Measurements from ENCODE around the gene TRAFD1.

Gene TRAFD1

GRCh38 chr12:112159146-112159541 lies 33.8 kb downstream of the TRAFD1 start:
- no peak for DNase-seq

- DNase-seq, result no peak
Observed at GRCh38 chr12:112160611-112161010, 35.3 kb downstream of the TRAFD1 start.

DNA sequence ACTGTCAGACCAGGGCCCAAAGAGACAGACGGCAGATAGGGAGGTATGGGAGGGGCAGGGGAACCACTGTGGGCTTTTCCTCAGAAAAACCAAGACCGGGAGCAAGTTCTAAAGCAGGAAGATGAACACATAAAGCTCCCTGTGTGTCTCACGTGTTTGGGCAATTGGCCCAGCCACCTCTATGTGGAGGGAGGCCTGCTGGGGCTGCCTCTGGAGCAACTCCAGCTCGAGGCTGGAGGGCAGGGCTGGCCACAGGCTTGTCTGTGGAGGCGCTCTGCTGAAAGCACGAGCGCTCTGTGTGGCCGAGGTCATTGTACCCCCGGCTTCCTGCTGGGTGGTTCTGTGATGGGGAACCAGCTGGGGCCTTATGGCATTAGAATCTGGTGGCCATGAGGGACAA lies 36.4 kb downstream of the TRAFD1 start:
- DNase-seq, result no peak

DNA sequence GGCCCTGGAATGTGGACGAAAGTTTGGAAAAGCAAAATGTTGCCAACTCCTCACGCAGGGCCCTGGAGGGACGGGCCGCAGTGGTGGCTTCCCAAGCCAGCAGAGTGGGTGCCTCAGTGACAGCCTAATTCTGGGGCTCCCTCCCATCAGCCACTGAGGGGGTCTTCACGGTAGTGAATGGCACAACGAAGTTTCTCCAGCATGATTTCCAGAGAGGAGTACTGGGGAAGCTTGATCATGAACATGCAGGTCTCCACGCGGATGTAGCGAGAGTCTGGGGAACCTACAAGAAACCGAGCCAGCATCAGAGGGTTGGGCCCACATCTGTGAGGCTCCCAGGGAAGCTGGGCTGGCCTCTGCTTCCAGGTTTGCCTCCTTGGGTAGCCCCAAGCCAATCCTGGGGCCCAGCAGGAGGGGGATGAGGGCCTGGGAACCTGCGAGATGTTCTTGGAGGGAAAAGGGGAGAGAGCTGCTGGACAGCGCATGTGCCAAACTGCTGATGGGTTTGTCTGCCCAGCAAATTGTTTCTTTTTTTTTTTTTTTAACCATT lies 37.0 kb downstream of the TRAFD1 start:
- no peak for DNase-seq

DNA sequence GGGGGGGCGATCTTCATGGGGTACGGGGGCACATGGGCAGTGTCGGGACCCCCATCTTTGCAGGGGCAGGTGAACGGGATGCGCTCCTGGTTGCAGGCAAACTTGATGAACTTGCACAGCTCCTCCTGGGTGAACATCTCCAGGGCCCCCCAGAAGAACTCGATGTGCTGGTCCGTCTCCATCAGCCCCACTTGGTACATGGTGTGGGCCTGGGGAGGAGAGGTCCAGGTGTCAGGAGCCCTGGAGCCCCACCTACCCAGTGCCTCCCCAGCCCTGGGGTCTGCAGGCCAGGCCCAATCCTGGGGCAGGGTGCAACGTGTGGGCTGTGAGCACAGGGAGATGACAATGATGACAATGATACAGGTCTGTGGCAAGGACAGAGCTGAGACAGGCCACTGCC lies 37.7 kb downstream of the TRAFD1 start:
- DNase-seq, result no peak

DNA sequence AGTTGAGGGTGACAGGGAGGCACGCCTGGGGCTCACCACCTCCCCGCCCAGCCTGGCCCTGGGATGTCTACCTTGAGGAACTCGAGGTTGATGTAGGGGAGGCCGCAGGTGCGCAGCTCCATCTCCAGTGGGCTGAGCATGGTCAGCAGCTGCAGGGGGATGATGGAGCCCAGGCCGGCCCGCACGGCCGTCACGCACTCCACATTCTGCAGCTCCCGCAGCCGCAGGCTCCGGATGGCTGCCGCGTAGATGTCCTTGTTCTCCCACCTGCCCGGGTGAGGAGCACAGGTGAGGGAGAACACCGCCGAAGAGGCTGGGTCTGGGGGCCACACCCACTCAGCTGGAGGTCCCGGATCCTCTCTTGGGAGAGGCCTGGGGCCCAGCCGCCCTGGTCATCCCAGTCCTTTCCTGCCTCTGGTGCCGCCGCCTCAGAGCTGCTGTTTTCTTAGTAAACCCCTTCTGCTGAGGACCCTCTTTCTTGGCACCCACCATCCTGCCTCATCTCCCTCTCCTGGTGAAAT lies 38.2 kb downstream of the TRAFD1 start:
- DNase-seq, result no peak

- DNase-seq, result no peak
Observed at GRCh38 chr12:112164011-112164660, 38.8 kb downstream of the TRAFD1 start.

GRCh38 chr12:112165624-112166023 lies 40.3 kb downstream of the TRAFD1 start:
- DNase-seq, result no peak

GRCh38 chr12:112166051-112167015 lies 41.0 kb downstream of the TRAFD1 start:
- no peak for DNase-seq

DNA sequence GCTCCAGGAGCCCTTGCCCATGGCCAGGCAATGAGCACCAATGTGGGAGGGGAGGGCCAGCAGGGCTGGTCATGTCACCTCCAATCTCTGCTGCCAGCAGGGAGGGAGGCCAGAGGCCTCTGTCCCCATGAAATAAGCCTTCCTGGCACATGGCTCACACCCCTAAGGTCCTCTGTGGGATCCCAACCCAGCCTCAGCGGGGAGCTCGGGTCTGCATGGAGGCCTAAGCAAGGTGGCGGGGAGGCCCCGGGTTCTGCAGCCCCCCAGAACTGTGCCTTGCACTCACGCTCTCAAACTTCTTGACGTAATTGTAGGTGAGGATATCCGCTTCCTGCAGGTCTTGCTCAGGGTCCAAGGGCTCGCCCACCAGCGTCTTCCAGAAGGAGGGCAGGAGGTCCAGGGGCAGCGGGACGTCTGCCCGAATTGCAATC lies 41.7 kb downstream of the TRAFD1 start:
- no peak for DNase-seq

DNA sequence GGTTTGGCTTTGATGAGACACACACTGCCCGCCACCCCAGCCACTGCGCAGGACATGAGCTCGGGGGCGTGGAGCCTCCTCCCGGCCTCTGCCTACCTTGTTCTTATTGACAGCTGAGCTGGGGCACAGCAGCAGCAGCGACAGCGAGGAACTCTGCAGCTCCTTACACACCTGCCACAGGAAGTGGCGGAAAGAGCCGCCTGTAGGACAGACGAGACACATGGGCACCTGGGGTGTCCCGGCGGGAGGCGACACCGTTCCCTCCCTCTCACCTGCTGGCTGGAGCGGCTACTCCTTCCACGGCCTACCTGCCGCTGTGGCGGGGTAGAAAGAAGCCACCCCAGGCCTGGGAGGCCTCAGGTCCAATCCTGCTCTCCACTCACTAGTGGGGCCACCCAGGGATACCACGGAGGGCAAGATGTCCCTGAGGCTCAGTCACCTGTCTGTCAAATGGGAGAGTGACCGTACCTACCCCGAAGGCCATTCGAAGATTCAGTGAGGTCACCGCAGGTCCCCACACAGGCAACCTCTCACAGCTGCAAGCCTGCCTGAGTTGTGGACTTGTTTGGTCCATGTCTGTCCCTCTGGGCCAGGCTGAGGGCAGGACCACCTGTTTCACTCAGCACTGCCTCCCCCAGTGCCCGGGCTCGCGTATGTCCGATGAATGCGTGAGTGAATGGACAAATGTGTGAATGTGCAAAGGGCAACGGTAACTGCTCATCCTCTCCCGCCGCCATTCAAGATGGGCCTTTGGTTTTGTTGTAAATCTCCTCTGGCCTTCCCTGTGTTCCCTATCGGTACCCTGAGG lies 42.6 kb downstream of the TRAFD1 start:
- no peak for DNase-seq

- DNase-seq, result no peak
Observed at GRCh38 chr12:112168561-112168971, 43.2 kb downstream of the TRAFD1 start.

DNA sequence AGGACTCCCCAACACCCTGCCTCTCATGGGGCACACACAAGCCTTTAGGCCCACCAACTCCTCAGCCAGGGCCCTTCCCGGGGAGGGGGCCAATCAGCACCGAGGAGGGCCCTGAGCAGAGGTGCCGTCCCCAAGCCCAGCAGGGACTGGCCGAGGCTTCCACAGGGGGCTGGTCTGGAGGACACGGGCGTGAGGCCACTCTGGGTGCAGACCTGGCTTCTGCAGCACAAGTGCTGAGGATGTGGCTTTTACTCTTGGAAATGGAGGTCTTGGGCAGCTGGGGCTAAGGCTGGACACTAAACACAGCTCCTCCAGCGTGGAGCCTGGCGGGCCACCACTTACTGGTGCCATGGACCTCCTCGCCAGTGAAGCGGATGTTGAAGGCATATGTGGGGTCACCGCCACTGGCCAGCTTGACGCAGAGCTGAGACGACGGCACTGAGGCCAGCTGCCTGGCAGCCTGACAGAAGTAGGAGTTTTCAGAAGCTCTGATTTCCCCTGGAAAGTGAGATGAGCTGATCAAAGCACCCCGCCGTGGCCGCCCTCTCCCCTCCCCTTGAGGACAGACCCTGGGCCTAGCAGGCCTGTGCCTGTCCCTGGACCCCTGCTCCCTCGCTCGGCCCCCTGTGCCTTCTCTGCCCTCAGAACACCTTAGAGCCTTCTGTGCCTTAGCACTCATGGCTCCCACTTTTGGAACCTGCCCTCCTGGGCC lies 44.0 kb downstream of the TRAFD1 start:
- no peak for DNase-seq

DNA sequence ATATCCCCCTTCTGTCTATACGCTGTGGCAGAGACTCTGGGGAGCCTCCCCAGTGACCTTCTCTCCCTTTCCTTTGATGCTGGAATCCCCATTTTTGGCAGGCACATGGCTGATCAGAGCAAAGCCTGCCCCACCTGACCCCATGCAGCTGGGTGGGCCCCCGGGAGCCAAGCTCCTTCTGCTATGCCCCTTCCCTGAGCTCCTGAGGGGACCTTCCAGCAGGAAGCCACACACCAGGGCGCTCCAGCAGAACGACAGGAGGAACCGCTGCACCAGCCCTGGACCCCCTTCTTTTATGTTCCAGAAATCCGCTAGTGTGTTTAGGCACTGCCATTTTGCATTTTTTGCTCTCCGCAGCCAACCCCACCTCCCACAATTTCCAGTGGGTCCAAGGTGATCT lies 44.6 kb downstream of the TRAFD1 start:
- no peak for DNase-seq

- DNase-seq, result no peak
Observed at GRCh38 chr12:112170376-112170775, 45.0 kb downstream of the TRAFD1 start.

- DNase-seq, result no peak
Observed at GRCh38 chr12:112170971-112171596, 45.7 kb downstream of the TRAFD1 start.

DNA sequence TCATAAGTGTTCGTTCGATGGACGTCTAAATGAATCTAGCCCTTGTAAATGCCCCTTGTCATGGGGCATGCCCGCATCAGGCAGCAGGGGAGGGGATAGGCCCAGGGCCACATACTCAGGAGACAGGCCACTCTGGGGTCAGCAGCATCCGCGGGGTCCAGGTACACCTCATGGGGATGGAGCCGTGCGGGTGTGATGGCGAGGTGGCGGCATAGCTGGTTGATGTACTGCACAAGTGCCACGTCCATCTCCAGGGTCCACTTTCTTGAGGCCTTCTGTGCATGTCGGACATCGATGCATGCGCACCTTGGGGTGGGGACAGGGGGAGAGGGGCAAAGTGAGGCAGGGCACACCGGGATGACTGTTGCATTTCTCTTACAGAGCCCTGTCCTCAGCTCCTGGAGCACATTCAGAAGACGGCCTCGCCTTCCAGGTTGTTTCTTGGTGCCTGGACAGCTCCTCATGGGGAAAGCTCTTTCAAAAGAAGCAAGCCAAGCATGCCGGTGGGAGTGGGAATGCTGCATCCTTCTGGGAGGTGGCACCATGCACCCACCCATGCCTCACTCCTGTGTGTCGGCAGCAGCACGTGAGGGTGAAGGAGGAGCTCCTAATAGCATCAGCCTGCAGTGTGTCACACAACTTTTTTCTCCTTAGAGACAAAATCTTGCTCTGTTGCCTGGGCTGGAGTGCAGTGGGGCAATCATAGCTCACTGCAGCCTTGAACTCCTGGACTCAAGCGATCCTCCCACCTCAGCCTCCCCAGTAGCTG lies 47.4 kb downstream of the TRAFD1 start:
- DNase-seq, result no peak

DNA sequence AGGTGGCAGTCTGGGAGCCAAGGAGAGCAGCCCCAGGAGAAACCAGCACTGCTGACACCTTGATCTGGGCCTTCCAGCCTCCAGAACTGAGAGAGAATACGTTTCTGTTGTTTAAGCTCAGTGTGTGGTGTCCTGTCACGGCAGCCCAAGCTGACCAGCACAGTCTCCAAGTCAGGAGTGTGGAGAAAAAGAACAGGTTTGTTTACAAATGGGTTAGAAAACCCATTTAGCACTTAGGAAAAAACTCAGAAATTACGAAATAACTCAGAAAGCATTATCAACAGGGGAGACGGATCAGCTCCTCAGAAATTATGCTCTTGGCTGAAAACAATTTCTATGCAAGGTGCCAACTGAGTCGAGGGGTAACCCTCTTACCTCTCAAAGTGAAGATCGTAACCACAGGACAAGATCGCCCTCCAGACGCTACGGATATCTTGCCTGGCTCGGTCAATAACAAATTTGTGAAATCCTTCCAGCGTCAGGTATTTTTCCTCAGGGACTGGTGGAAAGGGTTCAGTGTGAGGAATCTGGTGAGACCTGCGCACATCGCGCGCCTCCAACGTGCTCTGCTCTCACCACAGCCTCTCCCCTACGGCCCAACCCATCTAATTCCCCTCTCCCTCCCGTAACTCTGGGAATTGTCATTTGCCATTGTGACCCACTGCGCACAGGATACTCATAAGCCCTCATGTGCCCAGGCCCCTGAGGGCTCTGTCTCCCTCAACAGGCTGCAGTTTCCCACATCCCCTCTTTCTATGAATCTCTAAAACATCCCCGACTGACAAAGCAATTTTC lies 50.2 kb downstream of the TRAFD1 start:
- no peak for DNase-seq

GRCh38 chr12:112176321-112177010 lies 51.1 kb downstream of the TRAFD1 start:
- DNase-seq, result no peak

Measured in NCI-H1092 (cell line).